GM06990 (cell line): Measurements from ENCODE around the gene TXNRD1.
A peak's percentile ranks its signal among the peaks of the same experiment; 100 is the strongest.

ENCODE experiments used
- DNase-seq: peaks from one replicate; pipeline ENCODE4 v3.0.0-alpha.2; 2011; ENCODE audit not compliant: insufficient read length; ENCODE audit errors: extremely low read depth
- H3K27me3 ChIP-seq: replicated peaks from 2 replicates; pipeline ENCODE4 v1.6.0; 2011; ENCODE audit warnings: low read length; ENCODE audit not compliant: control insufficient read depth, insufficient read depth
- H3K36me3 ChIP-seq: 2 replicates; pipeline ENCODE4 v1.5.1; 2011; ENCODE audit warnings: low read length; ENCODE audit not compliant: control insufficient read depth, insufficient read depth
- H3K4me3 ChIP-seq: replicated peaks from 2 replicates; pipeline ENCODE4 v1.5.1; 2011; ENCODE audit warnings: low read depth, mild to moderate bottlenecking, control low read depth, low read length
- CTCF ChIP-seq: IDR thresholded peaks from 2 replicates; pipeline ENCODE4 v1.5.1; 2011; ENCODE audit warnings: low read length, control low read depth, mild to moderate bottlenecking, inconsistent platforms; ENCODE audit not compliant: insufficient read depth, poor library complexity, severe bottlenecking

Gene TXNRD1

GRCh38 chr12:104381341-104381730 is 165.8 kb downstream of the TXNRD1 start:
- TF ChIP-seq CTCF = no peak
- Histone ChIP-seq H3K27me3 (no peaks in the 10 kb centered on the region), H3K36me3 (no peaks in the 10 kb centered on the region), H3K4me3 (no peak overlapping the region)
- no peak for DNase-seq

GRCh38 chr12:104381731-104382480 is 166.3 kb downstream of the TXNRD1 start:
- Histone ChIP-seq H3K4me3 (no peak overlapping the region), H3K27me3 (no peaks in the 10 kb centered on the region), H3K36me3 (no peaks in the 10 kb centered on the region)
- TF ChIP-seq CTCF = peak; percentile 93
- DNase-seq = peak; percentile 33

- DNase-seq = no peak
- no peak overlapping the region for H3K4me3 ChIP-seq
- no peak for TF ChIP-seq CTCF
- H3K36me3 ChIP-seq = no peaks in the 10 kb centered on the region
- no peaks in the 10 kb centered on the region for H3K27me3 ChIP-seq
Measured at GRCh38 chr12:104384141-104384880, 168.7 kb downstream of the TXNRD1 start.

GRCh38 chr12:104385510-104385909 is 169.9 kb downstream of the TXNRD1 start:
- DNase-seq = no peak
- TF ChIP-seq CTCF = no peak
- Histone ChIP-seq H3K36me3 (no peaks in the 10 kb centered on the region), H3K4me3 (no peak overlapping the region), H3K27me3 (no peaks in the 10 kb centered on the region)

GRCh38 chr12:104386461-104386860 is 170.9 kb downstream of the TXNRD1 start:
- Histone ChIP-seq H3K27me3 (no peaks in the 10 kb centered on the region), H3K4me3 (no peak overlapping the region), H3K36me3 (no peaks in the 10 kb centered on the region)
- DNase-seq = no peak
- TF ChIP-seq CTCF = no peak
